HG03558 (cell line): ENCODE results near the gene ENOX2.

ENCODE experiments used
- ATAC-seq: cut with Tn5 transposase; IDR thresholded peaks from one replicate; pipeline ENCODE4 v1.9.1; 2021; ENCODE audit warnings: moderate number of reproducible peaks; ENCODE audit not compliant: unreplicated experiment; ENCODE audit errors: extremely low read depth

Gene ENOX2

DNA sequence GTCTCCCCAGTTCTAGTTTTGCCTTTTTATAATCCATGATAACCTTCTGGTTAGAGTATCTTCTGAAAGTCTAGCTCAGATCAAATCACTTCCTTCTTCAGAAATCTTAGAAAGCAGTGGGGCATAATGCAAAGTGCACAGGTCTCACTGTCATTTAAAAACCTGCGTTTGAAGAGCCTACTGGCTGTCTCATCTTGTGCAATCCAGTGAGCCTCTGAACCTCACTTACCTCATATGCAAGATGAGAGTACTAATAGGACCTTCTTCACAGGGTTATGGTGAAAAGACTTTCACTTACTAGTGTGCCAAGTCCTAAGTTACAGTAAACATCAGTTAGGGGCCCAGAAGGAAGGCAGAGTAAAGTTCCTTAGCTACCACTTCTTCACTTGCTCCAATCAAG, 131.4 kb downstream of the ENOX2 start:
- ATAC-seq: no peak

DNA sequence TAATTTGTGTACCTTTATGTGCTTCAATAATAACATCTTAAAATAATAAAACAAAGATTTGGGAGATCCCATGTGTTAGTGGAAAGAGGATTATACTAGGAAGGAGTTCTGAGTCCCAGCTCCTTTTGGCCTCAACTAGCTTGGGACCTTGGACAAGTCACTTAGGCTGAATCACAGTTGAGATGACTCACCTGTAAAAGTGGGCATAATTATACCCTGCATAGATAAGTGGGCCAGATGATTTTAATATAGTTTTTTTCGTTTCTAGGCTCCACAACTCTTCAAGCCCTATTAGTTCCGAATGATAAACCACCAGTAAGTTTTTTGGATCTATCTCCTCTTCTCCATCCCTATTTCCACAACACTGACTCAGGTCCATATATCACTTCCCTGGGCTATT, 131.8 kb downstream of the ENOX2 start:
- no peak for ATAC-seq

DNA sequence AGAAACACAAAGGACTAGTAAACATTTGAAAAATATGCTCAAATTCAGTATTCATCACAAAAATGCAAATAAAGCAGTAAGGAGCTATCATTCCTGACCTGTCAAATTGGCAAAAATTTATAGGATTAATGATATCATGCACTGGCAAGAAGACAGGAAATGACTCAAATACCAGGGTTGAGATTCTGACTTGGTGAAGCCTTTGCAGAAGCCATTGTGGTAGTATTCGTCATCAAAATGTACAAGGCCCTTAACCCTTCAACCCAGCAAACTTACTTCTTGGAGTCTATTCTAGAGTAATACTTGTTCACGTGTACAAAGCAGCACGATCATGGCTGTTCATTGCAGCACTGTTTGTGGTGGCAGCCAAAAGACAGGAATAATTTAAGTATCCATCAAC, 132.4 kb downstream of the ENOX2 start:
- no peak for ATAC-seq

DNA sequence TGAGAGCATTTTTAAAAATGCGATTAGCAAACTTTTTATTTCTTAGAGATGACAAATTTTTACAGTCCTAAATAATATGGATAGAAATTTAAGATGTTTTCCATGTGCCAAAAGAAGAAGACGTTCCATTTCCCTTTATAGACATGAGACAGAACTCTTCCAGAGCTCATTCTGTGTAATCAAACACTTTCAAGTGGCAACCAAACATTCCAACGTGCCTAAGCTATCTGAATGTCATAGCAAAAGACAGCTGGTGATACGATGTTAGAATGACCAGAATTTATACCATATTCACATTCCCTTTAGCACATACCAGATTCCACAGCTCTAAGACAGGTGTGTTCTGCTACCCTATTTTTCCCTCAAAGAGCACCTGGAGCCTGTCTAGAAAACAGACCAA, 133.2 kb downstream of the ENOX2 start:
- no peak for ATAC-seq

DNA sequence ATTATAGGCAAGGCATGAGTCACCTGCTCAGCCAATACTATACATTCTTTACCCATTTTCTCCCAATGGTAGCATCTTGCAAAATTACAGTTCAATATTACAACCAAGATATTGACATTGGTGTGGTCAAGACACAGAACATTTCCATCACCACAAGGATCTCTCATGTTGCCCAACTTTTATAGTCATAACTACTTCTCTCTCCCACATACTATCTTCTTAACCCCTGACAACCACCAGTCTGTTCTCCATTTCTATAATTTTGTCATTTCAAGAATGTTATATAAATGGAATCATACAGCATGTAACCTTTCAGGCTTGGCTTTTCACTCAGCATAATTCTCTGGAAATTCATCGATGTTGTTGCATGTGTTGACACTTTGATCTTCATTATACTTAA, 144.9 kb downstream of the ENOX2 start:
- ATAC-seq: no peak

DNA sequence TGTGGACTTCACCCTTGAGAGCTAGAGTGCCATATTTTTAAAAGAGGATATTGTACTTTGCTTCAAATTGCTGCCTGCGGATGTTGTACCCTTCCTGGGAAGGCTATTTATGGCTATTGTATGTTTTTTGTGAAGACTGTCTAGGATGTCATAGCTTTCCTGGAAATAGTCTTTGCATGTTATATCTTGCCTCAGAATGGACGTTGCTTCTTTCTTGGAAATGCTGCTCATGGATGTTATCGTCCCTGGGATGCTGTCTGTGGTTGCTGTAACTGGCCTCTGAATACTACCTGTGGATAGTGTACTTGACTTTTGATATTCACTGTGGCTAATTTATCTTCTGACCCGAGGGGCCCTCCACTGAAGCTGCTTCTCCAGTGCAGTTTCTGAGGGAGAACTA, 146.8 kb downstream of the ENOX2 start:
- no peak for ATAC-seq

DNA sequence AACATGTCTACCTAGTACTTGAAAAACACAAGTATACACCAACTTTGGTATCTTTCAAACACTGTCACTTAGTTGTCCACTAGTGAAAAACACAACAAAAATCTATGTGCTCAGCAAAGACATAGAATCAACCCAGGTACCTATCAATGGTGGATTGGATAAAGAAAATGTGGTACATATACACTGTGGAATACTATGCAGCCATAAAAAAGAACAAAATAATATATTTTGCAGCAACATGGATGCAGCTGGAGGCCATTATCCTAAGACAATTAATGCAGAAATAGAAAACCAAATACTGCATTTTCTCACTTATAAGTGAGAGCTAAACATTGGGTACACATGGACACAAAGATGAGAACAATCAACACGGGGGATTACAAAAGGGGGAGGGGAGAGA, 148.7 kb downstream of the ENOX2 start:
- ATAC-seq: no peak

DNA sequence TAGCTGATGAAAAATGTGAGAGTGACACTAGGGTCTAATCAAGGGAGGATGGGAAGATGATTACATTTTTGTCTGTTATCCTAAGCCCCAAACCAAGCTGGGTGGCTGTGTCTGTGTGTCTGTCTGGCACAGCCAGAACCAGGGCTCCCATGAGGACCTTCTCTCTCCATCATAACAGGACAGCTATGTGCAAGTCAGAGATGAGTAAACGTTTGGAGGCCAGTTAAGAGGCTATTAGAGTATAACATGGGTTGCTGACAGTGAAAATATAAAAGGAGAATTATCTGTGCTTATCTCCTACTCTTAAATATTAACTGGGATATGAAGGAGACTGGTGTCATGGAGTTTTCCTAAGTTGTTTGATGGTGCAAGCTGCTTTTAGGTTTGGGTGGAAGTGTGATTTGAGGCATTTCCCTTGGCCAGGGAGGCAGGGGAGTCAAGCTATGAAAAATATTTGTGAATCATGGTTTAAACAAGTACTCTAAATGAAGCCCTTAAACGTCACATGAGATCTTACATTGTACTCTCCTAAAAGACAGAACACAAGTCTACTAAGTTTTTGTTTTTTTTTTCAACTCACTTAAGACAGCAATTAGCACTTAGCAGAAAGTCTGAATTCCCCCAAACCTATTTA, 156.2 kb downstream of the ENOX2 start:
- ATAC-seq: no peak

DNA sequence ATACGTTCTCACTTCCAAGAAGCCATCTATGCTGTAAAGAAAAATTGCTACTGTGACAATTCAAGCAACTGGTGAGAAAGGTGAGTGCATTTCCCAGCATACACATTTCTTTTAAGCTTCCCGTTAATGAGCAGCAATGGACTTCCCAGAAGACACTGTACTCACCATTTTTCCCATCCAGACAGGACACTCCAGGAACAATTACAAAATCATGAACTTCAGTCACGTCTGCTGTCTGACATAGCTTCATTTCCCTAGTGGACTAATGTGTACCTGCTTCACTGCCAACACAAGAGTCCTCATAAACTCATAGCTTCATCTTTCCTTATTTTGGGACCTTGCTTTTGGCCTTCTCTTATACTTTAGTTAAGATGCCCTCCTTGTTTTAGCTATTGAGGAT, 156.9 kb downstream of the ENOX2 start:
- no peak for ATAC-seq

DNA sequence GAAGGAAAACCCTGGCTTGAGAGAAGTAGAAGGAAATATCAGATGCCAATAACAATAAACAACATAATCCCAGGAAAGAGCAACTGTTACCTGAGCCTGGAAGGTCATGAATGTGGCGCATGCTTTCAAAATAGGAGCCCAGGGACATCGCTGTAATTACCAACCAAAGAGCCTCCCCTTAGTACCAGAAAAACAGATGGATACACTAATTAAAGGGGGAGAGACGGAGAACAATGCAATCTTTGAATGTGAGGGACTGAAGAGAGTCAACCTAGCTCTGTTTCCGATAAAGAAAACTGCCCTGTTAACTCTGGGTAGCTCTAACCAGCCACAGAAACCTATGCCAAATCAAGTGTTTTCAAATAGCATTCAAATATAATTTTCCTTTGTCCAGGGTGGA, 161.4 kb downstream of the ENOX2 start:
- no peak for ATAC-seq

DNA sequence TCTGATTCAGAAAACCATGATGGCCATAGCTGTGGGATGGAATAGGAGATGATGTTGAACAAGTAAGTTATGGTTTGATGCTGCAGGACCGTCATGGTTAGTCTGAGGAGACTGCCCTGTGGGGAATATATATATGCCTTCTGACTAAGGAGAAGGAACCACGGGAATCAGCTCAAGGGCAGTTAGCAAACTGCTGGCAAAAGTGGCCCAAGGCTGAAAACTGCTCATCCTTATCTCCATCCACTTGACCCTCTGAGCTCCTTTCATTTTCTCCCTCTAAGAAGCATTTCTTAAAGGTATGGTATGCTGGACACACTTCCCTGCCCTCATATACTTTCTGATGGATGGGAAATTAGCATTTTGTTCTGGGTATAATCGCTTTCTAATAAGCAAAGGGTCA, 161.9 kb downstream of the ENOX2 start:
- ATAC-seq: no peak

DNA sequence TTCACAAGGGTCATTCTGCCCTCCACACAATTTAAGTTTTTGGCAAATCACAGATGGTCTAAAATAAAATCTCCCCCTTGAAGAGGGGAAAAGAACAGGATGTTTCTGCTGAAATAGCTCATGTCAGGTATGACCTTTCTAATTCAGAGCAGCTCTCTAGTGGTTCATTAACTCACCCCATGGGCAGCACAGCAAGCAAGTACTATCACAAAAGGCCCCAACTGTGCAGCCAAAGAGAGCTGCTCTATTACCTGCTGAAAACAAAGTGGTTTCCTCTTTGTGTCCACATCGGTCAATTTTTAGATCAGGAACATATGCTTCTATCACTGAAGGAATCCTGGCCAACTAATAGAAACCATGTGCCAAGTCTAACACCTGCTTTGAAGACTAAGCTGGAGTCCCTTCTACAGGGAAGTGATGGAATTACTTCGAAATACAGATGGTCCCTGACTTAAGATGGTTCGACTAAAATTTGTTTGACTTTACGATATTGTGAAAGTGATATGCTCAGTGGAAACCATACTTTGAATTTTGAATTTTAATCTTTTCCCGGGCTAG, 164.3 kb downstream of the ENOX2 start:
- no peak for ATAC-seq

DNA sequence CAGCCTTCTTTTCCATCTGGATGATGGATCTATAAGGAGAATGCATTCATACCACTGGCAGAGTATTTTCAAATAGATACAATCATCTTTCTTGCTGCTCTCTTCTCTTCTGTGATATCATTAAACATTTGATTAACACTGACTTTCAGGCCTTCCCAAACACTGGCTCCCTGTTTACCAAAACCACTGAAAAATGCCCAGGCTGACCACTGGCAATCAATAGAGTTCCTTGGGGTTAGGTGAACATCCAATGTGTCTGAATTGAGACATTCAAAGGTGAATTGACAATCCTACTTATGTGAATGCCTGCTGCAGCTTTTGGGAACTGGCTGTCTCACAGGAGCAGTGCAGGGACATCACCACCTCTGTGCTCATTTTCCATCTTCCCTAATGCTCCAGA, 168.3 kb downstream of the ENOX2 start:
- no peak for ATAC-seq

DNA sequence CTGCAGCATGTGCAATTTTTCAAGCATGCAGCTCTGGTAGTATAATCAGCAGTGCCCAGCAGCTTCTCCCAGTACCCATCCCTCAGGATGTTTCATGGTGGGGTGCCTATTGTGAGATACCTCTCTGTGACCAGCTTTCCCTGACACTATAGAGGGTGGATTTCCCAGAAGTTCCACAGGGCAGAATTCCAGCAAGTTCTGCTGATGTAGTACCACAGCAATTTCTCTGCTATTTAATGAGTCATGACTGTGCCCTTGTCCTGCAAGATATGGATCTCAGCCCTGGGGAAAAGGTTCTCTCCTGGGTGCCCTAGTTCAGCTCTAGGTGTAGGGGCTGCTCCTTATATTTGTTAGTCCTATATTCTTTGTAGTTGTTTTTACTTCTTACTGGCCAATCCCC, 174.8 kb downstream of the ENOX2 start:
- no peak for ATAC-seq

DNA sequence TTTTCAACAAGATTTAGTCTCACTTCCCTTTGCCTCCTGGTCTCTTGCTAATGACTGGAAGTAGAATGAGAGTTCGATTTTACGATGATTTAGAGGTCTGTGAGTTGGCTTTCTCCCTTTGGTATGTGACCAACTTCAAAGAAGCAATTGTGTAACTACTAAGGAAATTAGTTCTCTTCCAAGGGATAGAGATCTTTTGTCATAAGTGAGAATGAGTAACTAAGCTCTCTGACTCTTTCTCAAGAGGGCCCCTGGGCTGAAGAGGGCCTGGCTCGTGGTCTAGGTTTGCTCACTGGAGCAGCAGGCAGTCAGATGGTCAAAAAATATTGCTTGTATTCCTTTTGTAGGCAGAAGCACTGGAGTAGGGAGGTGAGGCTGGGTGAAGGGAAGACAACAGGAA, 176.3 kb downstream of the ENOX2 start:
- ATAC-seq: no peak

DNA sequence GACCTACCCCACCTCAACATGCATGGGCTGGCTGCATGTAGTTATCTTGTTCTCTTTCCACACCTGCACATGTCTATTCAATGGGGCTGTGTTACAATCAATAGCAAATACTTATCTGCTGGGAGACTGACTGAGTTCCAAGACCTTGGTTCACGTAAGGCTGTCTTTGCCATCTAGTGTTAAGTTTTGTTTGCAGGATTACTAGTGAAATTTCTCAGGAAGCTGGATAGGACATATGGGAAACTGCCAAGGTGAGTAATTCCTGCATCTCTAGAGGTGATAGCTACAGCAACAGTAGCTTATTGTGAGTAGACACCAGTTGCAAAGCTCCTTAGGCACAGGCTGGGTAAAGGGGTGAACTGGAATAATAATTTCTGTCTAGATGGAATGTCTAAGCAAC, 177.5 kb downstream of the ENOX2 start:
- no peak for ATAC-seq

DNA sequence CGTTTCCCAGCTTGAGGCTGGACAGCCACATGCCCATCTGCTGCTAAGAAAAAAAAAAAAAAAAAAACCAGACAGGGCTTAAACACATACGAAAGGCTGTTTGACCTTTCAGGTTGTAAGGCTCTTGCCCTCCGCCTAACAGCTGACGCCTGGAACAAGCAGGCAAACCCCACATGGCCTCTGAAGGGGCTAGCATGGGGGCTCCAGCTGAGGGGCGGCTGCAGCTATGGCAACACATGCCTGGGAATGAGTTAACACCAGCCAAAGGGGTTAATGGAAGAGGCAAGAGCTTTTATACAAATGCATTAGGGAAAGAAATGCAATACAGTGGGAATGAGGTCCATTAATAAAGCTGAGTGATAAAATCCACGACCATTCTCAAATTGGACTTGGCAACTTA, 183.6 kb downstream of the ENOX2 start:
- ATAC-seq: no peak

DNA sequence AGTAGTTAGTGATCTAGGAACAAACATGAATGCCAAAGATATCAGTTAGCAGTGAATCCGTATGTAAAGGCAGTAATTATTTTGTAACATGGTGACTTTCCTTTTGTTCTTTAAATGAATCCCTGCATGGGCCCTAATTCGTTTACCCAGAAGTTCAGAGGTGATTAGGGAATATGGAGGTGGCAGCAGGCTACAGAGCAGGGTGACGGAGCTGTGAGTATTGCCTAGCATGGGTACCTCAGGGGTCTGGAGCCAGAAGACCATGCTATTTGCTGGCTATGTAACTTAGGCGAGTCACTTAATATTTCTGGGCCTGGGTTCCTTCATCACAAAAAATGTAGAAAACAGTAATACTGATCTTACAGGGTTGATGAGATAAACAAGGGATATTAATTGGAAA, 184.9 kb downstream of the ENOX2 start:
- ATAC-seq: no peak

DNA sequence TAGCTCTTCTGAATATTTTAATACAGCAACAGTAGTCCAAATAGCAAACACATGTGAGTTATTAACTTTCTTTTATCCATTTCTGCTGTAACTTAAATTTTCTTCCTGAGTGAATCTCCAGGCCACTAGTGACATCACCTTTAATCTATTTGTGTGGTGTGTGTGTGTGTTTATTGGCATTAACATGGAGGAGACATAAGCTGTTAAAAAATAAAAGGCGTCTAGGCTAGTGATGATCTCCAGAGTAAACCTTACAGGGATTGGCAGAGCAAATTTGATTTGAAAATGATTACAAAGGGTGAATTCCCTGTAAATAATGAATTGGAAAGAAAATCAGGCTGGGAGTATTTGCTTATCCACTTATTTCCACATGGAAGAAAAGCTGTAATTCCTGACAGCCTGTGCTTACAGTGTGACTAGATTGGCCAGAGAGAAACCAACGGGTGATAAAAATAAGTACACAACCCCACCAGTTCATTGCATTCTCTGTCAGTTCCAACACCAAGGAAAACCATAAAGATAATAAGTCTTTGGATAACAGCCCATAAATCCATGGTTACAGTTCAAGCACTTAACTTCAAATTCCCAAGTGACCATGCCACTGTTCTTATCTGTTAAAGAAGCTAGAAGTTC, 186.1 kb downstream of the ENOX2 start:
- no peak for ATAC-seq

DNA sequence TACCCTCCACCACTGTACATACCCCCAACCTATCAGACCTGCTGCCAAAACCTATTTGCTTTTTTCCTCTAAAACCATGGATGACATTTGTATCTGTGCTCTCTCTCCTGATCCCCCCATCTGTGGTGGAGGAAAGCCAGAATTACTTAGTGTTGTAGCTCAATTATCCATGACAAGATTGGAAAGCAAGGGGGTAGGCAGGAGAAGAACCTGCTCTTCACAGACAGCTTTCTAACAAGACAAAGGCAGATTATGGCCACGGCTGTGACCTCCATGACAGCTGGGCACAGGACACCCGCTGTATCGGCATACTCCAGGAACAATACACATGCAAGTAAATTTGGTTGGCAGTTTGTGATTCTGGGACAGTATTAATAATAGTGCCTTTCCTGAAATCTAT, 186.7 kb downstream of the ENOX2 start:
- ATAC-seq: no peak

DNA sequence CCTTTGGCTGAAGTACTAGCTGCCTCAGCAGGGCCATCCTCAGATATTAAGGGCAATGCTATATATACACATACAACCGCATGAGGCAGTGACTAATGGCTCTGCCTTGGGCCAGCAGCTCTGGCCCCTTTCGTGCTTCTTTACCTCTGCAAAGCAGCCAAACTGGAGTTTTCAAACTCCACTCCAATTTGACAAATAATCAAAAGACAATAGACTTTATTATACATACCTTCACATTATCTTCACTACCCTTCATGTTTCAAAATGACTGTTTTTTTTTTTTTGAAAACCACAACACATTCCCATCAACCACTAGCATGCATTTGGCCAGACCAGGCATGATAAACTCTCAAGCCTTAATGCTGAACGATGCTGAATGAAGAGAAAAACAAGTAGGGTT, 187.7 kb downstream of the ENOX2 start:
- no peak for ATAC-seq

DNA sequence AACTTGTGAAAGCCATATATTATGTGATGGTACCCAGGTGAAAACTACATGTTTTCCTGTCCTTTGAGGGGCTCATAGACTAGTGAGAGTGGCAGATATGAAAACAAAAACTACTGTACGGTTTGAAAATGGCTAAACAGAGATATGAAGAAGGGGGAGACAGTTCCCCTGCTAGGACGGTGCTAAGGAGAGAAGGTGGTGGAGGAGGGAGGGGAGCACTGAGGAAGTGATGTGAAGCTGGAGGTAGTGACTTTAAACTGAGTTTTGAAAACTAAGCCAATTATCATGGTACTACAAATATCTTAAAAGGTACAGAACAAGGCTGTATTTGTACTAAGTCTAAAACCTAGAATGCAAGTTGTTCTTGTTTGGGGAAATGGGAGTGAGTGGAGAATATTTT, 188.3 kb downstream of the ENOX2 start:
- no peak for ATAC-seq
